Osteoblast (primary cell): ENCODE data around the gene ZNF513. TPM values are rescaled to one million over a fixed set of nuclear protein-coding genes. Genes with fewer than 3 reads are reported as not detected.

Experiments used
- DNase-seq: peaks from one replicate; pipeline ENCODE4 v3.0.0; 2011; ENCODE audit warnings: low spot score, mixed read lengths; ENCODE audit not compliant: insufficient read length; ENCODE audit errors: missing footprints
- H2AFZ ChIP-seq: 2 replicates; pipeline ENCODE4 v1.6.0; 2011; ENCODE audit warnings: mild to moderate bottlenecking, low read length
- H3K27ac ChIP-seq: 2 replicates; pipeline ENCODE4 v1.5.1; 2011; ENCODE audit warnings: mild to moderate bottlenecking, low read depth, low read length, moderate library complexity
- H3K27me3 ChIP-seq: 2 replicates; pipeline ENCODE4 v1.6.0; 2012; ENCODE audit warnings: mild to moderate bottlenecking, control low read depth, inconsistent platforms, low read length, moderate library complexity; ENCODE audit not compliant: insufficient read depth
- H3K36me3 ChIP-seq: 2 replicates; pipeline ENCODE4 v1.5.1; 2011; ENCODE audit warnings: mild to moderate bottlenecking, low read length, control low read depth, moderate library complexity; ENCODE audit not compliant: insufficient read depth
- H3K4me1 ChIP-seq: 2 replicates; pipeline ENCODE4 v1.5.1; 2011; ENCODE audit warnings: mild to moderate bottlenecking, low read length, control low read depth, moderate library complexity; ENCODE audit not compliant: insufficient read depth
- H3K4me2 ChIP-seq: 2 replicates; pipeline ENCODE4 v1.6.0; 2011; ENCODE audit warnings: mild to moderate bottlenecking, low read length; ENCODE audit not compliant: insufficient read depth
- H3K4me3 ChIP-seq: fragments of 200-600 bp; sonication (generic); 3 replicates; pipeline ENCODE4 v1.5.1; 2012; ENCODE audit warnings: mild to moderate bottlenecking, low read length, inconsistent platforms; ENCODE audit not compliant: insufficient read depth
- H3K79me2 ChIP-seq: 2 replicates; pipeline ENCODE4 v1.6.0; 2012; ENCODE audit warnings: mild to moderate bottlenecking, low read length, control low read depth, inconsistent platforms; ENCODE audit not compliant: insufficient read depth
- H3K9me3 ChIP-seq: 2 replicates; pipeline ENCODE4 v1.5.1; 2011; ENCODE audit warnings: low read depth, low read length, control low read depth
- H4K20me1 ChIP-seq: 2 replicates; pipeline ENCODE4 v1.6.0; 2012; ENCODE audit warnings: mild to moderate bottlenecking, low read length, control low read depth; ENCODE audit not compliant: insufficient read depth
- CTCF ChIP-seq: IDR thresholded peaks from 2 replicates; pipeline ENCODE4 v1.5.1; 2011; ENCODE audit warnings: mild to moderate bottlenecking, low read depth, low read length, moderate library complexity; ENCODE audit errors: extremely low read depth
- total RNA-seq: library from RNA; depleted of rRNA; stranded (reverse); fragments of >200 nt; gene quantifications from 2 replicates; pipeline ENCODE4 v1.2.3, GENCODE V29; 2012

The ZNF513 gene
- total RNA-seq, 1 donor = 8.3 TPM

GRCh38 chr2:27373567-27373966 is 7.0 kb downstream of the ZNF513 start:
- H3K79me2 ChIP-seq = peaks cover 84% of the 10 kb centered on the region

DNA sequence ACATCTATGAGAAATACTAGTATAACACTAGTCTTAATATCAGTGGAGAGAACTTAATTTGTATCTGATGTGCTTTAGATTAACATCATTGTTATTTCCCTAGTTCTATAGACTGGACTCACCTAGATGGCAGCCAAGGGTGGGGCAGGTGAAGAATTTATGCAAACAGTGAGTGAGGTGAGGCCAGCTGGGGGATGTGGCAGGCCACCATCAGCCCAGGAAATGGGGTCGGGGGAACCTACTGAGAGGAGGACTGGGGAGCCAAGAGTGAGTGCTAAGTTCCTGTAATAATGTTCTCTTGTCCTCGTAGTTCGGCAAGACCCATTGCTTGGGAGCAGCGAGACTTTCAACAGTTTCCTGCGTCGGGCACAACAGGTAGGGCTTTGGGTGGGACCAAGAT is 7.6 kb downstream of the ZNF513 start:
- Histone ChIP-seq H3K4me3 (no peak overlapping the region), H3K36me3 (peaks cover 66% of the 10 kb centered on the region), H3K9me3 (no peaks in the 10 kb centered on the region), H2AFZ (no peak overlapping the region), H3K4me1 (peaks cover 20% of the 10 kb centered on the region), H3K27ac (no peak overlapping the region), H3K79me2 (peaks cover 84% of the 10 kb centered on the region), H4K20me1 (peaks cover 13% of the 10 kb centered on the region), H3K27me3 (no peaks in the 10 kb centered on the region), H3K4me2 (no peak overlapping the region)
- DNase-seq = no peak
- TF ChIP-seq CTCF = no peak

More at GRCh38 chr2:27373567-27373966, 7.0 kb downstream of the ZNF513 start:
- Histone ChIP-seq H3K27ac (no peak overlapping the region), H2AFZ (no peak overlapping the region), H4K20me1 (peaks cover 13% of the 10 kb centered on the region), H3K9me3 (no peaks in the 10 kb centered on the region), H3K27me3 (no peaks in the 10 kb centered on the region), H3K4me1 (peaks cover 20% of the 10 kb centered on the region), H3K36me3 (peaks cover 67% of the 10 kb centered on the region), H3K4me3 (no peak overlapping the region), H3K4me2 (no peak overlapping the region)
- no peak for TF ChIP-seq CTCF
- no peak for DNase-seq

- H3K79me2 ChIP-seq = peaks cover 86% of the 10 kb centered on the region
- no peaks in the 10 kb centered on the region for H3K9me3 ChIP-seq
- no peak for TF ChIP-seq CTCF
- H2AFZ ChIP-seq = peak overlapping the region; percentile 79
- H4K20me1 ChIP-seq = peaks cover 10% of the 10 kb centered on the region
- peaks cover 20% of the 10 kb centered on the region for H3K4me1 ChIP-seq
- peak overlapping the region; percentile 93 for H3K4me2 ChIP-seq
- H3K27ac ChIP-seq = peak overlapping the region; percentile 95
- peaks cover 67% of the 10 kb centered on the region for H3K36me3 ChIP-seq
- no peaks in the 10 kb centered on the region for H3K27me3 ChIP-seq
- peak overlapping the region; percentile 98 for H3K4me3 ChIP-seq
- peak; percentile 82 for DNase-seq
These were observed 9.5 kb downstream of the ZNF513 start for GRCh38 chr2:27370816-27371620.

- Histone ChIP-seq H3K27ac (peak within 1 kb of the TSS; percentile 95), H3K4me2 (peak within 1 kb of the TSS; percentile 95), H3K79me2 (peaks cover 78% of the 10 kb centered on the region), H2AFZ (peak within 1 kb of the TSS; percentile 91), H3K4me3 (peak within 1 kb of the TSS; percentile 98), H3K36me3 (peaks cover 65% of the 10 kb centered on the region), H3K27me3 (no peaks in the 10 kb centered on the region), H3K9me3 (no peaks in the 10 kb centered on the region), H4K20me1 (peaks cover 7% of the 10 kb centered on the region), H3K4me1 (peaks cover 20% of the 10 kb centered on the region)
- peak; percentile 73 for TF ChIP-seq CTCF
- DNase-seq = peak; percentile 99
These were observed 10.3 kb downstream of the ZNF513 start, which contains the start of the genes EIF2B4 and SNX17 for GRCh38 chr2:27370026-27370815. Gene EIF2B4 (minus strand): TSS chr2:27370338. CDS start chr2:27370314, 24 bp downstream. Gene SNX17 (plus strand): TSS chr2:27370616. CDS start chr2:27370744, 128 bp downstream.
